ENCODE measurements around the gene CDA.
A peak's percentile ranks its signal among the peaks of the same experiment; 100 is the strongest.

CDA gene

DNA sequence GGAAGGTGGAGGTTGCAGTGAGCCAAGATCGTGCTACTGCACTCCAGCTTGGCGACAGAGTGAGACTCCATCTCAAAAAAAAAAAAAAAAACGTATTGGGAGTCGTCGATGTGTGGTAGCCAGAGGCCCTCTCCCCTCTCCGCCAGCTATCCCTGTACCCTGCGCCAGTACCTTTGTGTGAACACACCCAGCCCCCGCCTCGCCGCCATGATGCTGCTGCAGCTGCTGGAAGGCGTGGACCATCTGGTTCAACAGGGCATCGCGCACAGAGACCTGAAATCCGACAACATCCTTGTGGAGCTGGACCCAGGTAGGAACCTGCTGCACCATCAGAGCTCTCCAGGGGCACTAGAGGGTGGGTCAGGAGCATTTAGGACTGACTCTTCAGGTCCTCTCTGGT, 56.5 kb downstream of the CDA start:
- no peak overlapping the region for H3K4me3 ChIP-seq (replicated peaks; ENCODE audit: low read depth, low read length)
- DNase-seq (ENCODE audit: low read depth) = no peak
- TF ChIP-seq, protein P1, sequence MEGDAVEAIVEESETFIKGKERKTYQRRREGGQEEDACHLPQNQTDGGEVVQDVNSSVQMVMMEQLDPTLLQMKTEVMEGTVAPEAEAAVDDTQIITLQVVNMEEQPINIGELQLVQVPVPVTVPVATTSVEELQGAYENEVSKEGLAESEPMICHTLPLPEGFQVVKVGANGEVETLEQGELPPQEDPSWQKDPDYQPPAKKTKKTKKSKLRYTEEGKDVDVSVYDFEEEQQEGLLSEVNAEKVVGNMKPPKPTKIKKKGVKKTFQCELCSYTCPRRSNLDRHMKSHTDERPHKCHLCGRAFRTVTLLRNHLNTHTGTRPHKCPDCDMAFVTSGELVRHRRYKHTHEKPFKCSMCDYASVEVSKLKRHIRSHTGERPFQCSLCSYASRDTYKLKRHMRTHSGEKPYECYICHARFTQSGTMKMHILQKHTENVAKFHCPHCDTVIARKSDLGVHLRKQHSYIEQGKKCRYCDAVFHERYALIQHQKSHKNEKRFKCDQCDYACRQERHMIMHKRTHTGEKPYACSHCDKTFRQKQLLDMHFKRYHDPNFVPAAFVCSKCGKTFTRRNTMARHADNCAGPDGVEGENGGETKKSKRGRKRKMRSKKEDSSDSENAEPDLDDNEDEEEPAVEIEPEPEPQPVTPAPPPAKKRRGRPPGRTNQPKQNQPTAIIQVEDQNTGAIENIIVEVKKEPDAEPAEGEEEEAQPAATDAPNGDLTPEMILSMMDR (IDR thresholded peaks at IDR 0.05; ENCODE audit: low read length, missing control alignments) = no peak

DNA sequence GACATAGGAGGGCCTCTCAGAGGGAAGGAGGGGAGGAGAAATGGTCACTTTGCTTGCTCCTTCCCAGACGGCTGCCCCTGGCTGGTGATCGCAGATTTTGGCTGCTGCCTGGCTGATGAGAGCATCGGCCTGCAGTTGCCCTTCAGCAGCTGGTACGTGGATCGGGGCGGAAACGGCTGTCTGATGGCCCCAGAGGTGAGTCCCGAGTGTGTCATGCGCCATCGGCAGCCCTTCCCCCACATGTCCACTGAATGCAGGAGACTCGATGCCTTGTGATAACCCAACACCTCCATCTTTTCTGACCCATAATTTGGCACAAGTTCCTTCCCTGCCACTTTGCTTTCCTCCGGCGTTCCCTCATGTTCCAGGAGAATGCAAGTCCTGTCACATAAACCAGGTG, 59.5 kb downstream of the CDA start:
- TF ChIP-seq, protein P1 (IDR thresholded peaks at IDR 0.05; ENCODE audit: low read length, missing control alignments) = no peak
- H3K4me3 ChIP-seq (replicated peaks; ENCODE audit: low read depth, low read length) = no peak overlapping the region
- DNase-seq (ENCODE audit: low read depth) = no peak

DNA sequence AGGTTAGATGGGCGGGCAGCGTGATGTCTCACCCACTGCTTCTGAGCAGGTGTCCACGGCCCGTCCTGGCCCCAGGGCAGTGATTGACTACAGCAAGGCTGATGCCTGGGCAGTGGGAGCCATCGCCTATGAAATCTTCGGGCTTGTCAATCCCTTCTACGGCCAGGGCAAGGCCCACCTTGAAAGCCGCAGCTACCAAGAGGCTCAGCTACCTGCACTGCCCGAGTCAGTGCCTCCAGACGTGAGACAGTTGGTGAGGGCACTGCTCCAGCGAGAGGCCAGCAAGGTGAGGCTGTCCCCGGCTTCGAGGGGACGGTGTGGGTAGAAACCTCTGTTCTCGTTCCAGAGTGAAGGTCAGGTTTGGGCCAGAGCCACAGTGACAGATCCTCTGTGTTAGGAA, 60.0 kb downstream of the CDA start:
- TF ChIP-seq, protein P1 (IDR thresholded peaks at IDR 0.05; ENCODE audit: low read length, missing control alignments) = no peak
- H3K4me3 ChIP-seq (replicated peaks; ENCODE audit: low read depth, low read length) = no peak overlapping the region
- DNase-seq (ENCODE audit: low read depth) = no peak

DNA sequence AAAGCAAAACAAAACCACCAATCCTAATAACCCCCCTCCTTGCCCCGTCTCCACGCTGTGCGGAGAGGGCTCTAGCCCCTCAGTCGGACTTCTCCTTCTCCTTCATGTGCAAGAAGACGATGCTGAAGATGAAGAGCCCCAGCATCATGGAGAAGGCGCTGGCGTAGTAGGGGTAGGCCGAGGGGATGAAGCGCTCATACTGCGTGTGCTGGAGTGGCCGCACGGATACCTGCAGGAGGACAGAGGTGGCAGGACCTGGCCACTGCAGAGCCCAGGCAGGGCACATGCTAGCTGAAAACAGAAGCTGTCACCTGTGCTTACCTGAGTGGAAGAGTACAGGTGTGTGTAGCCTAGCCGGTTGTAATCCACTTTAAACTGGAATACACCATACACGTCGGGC, 63.4 kb downstream of the CDA start:
- no peak for DNase-seq (ENCODE audit: low read depth)
- TF ChIP-seq, protein P1 (IDR thresholded peaks at IDR 0.05; ENCODE audit: low read length, missing control alignments) = no peak
- H3K4me3 ChIP-seq (replicated peaks; ENCODE audit: low read depth, low read length) = no peak overlapping the region

DNA sequence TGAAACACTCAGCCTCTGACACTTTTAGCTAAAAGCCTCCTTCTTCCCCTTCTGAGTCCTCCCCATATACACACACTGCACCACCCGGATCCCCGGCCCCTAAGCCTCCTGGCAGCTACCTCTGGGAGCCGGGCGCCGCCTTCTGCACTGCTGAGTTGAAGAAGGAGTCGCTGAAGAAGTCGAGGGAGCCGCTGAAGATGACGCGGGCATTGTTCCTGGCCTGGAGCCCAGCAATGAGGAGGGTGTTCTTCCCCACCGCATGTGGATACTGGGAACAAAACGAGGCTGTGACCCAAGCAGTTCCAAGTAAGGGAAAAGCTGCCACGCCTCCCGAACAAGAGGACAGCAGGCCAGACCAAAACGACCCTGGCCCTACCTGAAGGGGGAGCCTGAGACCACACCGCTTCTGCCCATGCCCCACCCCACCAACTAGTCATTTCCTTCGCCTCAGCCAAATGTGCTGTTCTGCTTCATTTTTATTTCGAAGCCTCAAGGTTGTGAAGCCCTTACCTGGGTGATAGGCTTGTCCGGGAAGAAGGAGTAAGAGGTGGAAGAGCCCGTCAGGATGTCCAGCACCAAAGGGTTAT, 65.3 kb downstream of the CDA start:
- peak; percentile 23 for DNase-seq (ENCODE audit: low read depth)
- TF ChIP-seq, protein P1 (IDR thresholded peaks at IDR 0.05; ENCODE audit: low read length, missing control alignments) = no peak
- H3K4me3 ChIP-seq (replicated peaks; ENCODE audit: low read depth, low read length) = no peak overlapping the region

DNA sequence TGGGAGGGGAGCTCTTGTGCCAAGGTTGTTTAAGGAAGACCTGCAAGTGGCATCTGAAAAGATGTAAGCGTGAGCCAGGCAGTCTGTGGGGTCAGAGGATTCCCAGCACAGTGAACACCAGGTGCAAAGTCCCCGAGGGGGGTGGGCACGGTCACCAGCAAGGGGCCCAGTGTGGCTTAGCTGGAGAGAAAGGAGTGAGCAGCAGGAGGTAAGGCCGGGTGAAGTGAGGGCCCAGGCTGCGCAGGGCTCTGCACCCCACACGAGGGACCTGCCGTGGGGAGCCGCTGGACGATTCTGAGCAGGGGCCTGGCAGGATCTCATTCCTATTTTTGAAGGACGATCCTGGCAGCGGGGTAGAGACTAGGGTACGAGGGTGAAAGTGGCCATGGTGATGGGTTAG, 68.1 kb downstream of the CDA start:
- TF ChIP-seq, protein P1 (IDR thresholded peaks at IDR 0.05; ENCODE audit: low read length, missing control alignments) = no peak
- no peak overlapping the region for H3K4me3 ChIP-seq (replicated peaks; ENCODE audit: low read depth, low read length)
- no peak for DNase-seq (ENCODE audit: low read depth)

DNA sequence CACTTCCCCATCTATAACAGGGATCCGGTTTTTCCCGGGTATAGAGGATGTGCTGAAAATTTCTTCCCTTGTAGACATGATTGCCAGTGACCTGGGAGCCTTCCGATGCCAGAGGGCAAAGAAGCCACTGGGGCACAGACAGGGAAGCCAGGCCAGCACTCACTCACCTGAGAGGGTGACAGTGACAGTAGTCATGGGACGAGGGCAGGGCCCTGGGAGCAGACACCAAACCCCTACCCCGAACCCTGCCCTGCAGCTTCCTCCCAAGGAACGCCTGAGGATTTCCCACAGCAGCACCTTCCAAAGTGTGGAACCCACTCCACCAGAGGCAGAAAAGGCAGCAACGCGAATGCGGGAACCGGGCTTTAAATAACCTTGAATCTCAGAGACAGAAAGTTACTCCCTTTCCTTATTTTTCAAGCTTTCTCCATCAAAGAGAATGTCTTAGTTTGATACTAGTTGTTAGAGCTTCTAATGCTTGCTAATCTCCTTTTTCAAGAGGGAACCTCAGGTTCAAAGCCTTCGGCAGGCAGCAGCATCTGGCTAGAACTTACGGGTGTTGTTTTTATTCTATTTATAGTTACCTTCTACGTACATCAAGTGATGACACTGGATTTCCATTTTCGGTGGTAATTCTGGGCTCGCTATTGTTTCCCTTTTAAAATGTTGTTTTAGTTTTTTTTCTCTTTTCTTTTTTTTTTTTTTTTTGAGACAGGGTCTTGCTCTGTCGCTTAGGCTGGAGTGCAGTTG, 69.4 kb downstream of the CDA start:
- TF ChIP-seq, protein P1 (IDR thresholded peaks at IDR 0.05; ENCODE audit: low read length, missing control alignments) = no peak
- DNase-seq (ENCODE audit: low read depth) = no peak
- no peak overlapping the region for H3K4me3 ChIP-seq (replicated peaks; ENCODE audit: low read depth, low read length)
